Neural cell (in vitro differentiated cells): ENCODE data around the gene MEGF9. TPM values are rescaled to one million over a fixed set of nuclear protein-coding genes. Genes with fewer than 3 reads are reported as not detected.

Experiments used
- H2AFZ ChIP-seq: fragments of 200-600, 300-800 bp; sonication (generic), shearing (Covaris generic); 2 replicates; pipeline ENCODE4 v1.6.0; 2014; ENCODE audit warnings: low read depth, mild to moderate bottlenecking, antibody characterized with exemption, low read length, moderate library complexity
- H3F3A ChIP-seq: fragments of 200-600 bp; shearing (Covaris generic); 2 replicates; pipeline ENCODE4 v1.6.1; 2016; ENCODE audit warnings: mild to moderate bottlenecking, moderate library complexity, mixed read lengths, antibody characterized with exemption, low read length; ENCODE audit not compliant: insufficient read depth, poor library complexity, severe bottlenecking
- H3K27ac ChIP-seq: fragments of 200-600, 300-800 bp; sonication (generic), shearing (Covaris generic); 2 replicates; pipeline ENCODE4 v1.5.1; 2014; ENCODE audit warnings: mild to moderate bottlenecking, low read length, moderate library complexity
- H3K27me3 ChIP-seq: fragments of 300-800, 200-600 bp; sonication (generic), shearing (Covaris generic); 2 replicates; pipeline ENCODE4 v1.6.0; 2014; ENCODE audit warnings: mild to moderate bottlenecking, low read depth, low read length, moderate library complexity; ENCODE audit not compliant: insufficient read depth
- H3K36me3 ChIP-seq: fragments of 300-800, 200-600 bp; sonication (generic), shearing (Covaris generic); 2 replicates; pipeline ENCODE4 v1.5.1; 2014; ENCODE audit warnings: mild to moderate bottlenecking, antibody characterized with exemption, low read length, moderate library complexity; ENCODE audit not compliant: insufficient read depth
- H3K4me2 ChIP-seq: fragments of 300-800, 200-600 bp; sonication (generic), shearing (Covaris generic); 2 replicates; pipeline ENCODE4 v1.6.0; 2014; ENCODE audit warnings: mild to moderate bottlenecking, low read length
- H3K4me3 ChIP-seq: fragments of 300-800, 200-600 bp; sonication (generic), shearing (Covaris generic); 2 replicates; pipeline ENCODE4 v1.5.1; 2014; ENCODE audit warnings: mild to moderate bottlenecking, low read length, moderate library complexity
- H3K79me2 ChIP-seq: fragments of 200-600 bp; shearing (Covaris generic); replicated peaks from 2 replicates; pipeline ENCODE4 v1.6.0; 2014; ENCODE audit warnings: mild to moderate bottlenecking, low read length, moderate library complexity; ENCODE audit not compliant: insufficient read depth
- H3K9ac ChIP-seq: fragments of 300-800, 200-600 bp; sonication (generic), shearing (Covaris generic); 2 replicates; pipeline ENCODE4 v1.6.1; 2016; ENCODE audit warnings: mild to moderate bottlenecking, low read length, mixed read lengths
- H3K9me2 ChIP-seq: fragments of 200-600 bp; shearing (Covaris generic); 2 replicates; pipeline ENCODE4 v1.6.1; 2016; ENCODE audit warnings: mild to moderate bottlenecking, low read length, mixed read lengths; ENCODE audit not compliant: insufficient read depth
- H3K9me3 ChIP-seq: fragments of 200-600, 300-800 bp; sonication (generic), shearing (Covaris generic); 2 replicates; pipeline ENCODE4 v1.6.1; 2016; ENCODE audit warnings: mild to moderate bottlenecking, mixed run types, low read length, moderate library complexity, mixed read lengths
- H4K20me1 ChIP-seq: fragments of 200-600 bp; shearing (Covaris generic); 2 replicates; pipeline ENCODE4 v1.6.1; 2016; ENCODE audit warnings: mild to moderate bottlenecking, mixed run types; ENCODE audit not compliant: insufficient read depth
- EP300 ChIP-seq: fragments of 450-650 bp; conservative IDR thresholded peaks from 2 replicates; pipeline ENCODE4 v1.6.1; 2014; ENCODE audit warnings: antibody characterized with exemption, mild to moderate bottlenecking, moderate library complexity; ENCODE audit not compliant: poor library complexity, severe bottlenecking
- EZH2 ChIP-seq: fragments of 200-600, 300-800 bp; shearing (Covaris generic), sonication (generic); IDR thresholded peaks from 2 replicates; pipeline ENCODE4 v1.6.1; 2014; ENCODE audit warnings: antibody characterized with exemption, low read length, borderline replicate concordance, mild to moderate bottlenecking; ENCODE audit not compliant: insufficient read depth, poor library complexity, severe bottlenecking
- POLR2AphosphoS5 ChIP-seq: IDR thresholded peaks from 2 replicates; pipeline ENCODE4 v1.6.1; 2012
- RAD21 ChIP-seq: fragments of 450-650 bp; conservative IDR thresholded peaks from 2 replicates; pipeline ENCODE4 v1.6.1; 2014; ENCODE audit warnings: antibody characterized with exemption, mild to moderate bottlenecking, moderate library complexity
- REST ChIP-seq: IDR thresholded peaks from 2 replicates; pipeline ENCODE4 v1.6.1; 2012; ENCODE audit warnings: borderline replicate concordance
- SMC3 ChIP-seq: fragments of 450-650 bp; conservative IDR thresholded peaks from 2 replicates; pipeline ENCODE4 v1.6.1; 2014; ENCODE audit warnings: antibody characterized with exemption, mild to moderate bottlenecking, moderate library complexity; ENCODE audit not compliant: poor library complexity
- TAF1 ChIP-seq: IDR thresholded peaks from 2 replicates; pipeline ENCODE4 v1.6.1; 2012; ENCODE audit warnings: low read depth
- polyA plus RNA-seq: library from polyadenylated mRNA; depleted of rRNA; stranded (reverse); fragments of >200 nt; gene quantifications from 2 replicates; pipeline ENCODE4 v1.2.3, GENCODE V29; 2014
- TF ChIP-seq, protein P1 (sequence below): fragments of 450-650 bp; IDR thresholded peaks from 2 replicates; pipeline ENCODE4 v1.5.1; 2014; ENCODE audit warnings: antibody characterized with exemption, mild to moderate bottlenecking, moderate library complexity; ENCODE audit not compliant: poor library complexity, severe bottlenecking

Gene MEGF9
- polyA plus RNA-seq, 1 donor from 2014 or later, result 35.0 TPM

- no peaks in the 10 kb centered on the region for H3K36me3 ChIP-seq
- H3F3A ChIP-seq, result no peaks in the 10 kb centered on the region
- TF ChIP-seq EZH2, result no peak
- no peak for TF ChIP-seq TAF1
- TF ChIP-seq, protein P1, sequence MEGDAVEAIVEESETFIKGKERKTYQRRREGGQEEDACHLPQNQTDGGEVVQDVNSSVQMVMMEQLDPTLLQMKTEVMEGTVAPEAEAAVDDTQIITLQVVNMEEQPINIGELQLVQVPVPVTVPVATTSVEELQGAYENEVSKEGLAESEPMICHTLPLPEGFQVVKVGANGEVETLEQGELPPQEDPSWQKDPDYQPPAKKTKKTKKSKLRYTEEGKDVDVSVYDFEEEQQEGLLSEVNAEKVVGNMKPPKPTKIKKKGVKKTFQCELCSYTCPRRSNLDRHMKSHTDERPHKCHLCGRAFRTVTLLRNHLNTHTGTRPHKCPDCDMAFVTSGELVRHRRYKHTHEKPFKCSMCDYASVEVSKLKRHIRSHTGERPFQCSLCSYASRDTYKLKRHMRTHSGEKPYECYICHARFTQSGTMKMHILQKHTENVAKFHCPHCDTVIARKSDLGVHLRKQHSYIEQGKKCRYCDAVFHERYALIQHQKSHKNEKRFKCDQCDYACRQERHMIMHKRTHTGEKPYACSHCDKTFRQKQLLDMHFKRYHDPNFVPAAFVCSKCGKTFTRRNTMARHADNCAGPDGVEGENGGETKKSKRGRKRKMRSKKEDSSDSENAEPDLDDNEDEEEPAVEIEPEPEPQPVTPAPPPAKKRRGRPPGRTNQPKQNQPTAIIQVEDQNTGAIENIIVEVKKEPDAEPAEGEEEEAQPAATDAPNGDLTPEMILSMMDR, result no peak
- no peak for TF ChIP-seq EP300
- no peak for TF ChIP-seq RAD21
- TF ChIP-seq SMC3, result no peak
- no peak for TF ChIP-seq POLR2AphosphoS5
- H3K79me2 ChIP-seq, result no peaks in the 10 kb centered on the region
- no peaks in the 10 kb centered on the region for H4K20me1 ChIP-seq
- H3K27ac ChIP-seq, result no peak overlapping the region
- no peaks in the 10 kb centered on the region for H3K9me3 ChIP-seq
- no peaks in the 10 kb centered on the region for H3K27me3 ChIP-seq
- H3K9ac ChIP-seq, result no peak overlapping the region
- H3K4me2 ChIP-seq, result no peak overlapping the region
- no peak overlapping the region for H2AFZ ChIP-seq
- H3K9me2 ChIP-seq, result no peaks in the 10 kb centered on the region
- no peak overlapping the region for H3K4me3 ChIP-seq
Observed at GRCh38 chr9:120587328-120587727, 126.9 kb downstream of the MEGF9 start.

DNA sequence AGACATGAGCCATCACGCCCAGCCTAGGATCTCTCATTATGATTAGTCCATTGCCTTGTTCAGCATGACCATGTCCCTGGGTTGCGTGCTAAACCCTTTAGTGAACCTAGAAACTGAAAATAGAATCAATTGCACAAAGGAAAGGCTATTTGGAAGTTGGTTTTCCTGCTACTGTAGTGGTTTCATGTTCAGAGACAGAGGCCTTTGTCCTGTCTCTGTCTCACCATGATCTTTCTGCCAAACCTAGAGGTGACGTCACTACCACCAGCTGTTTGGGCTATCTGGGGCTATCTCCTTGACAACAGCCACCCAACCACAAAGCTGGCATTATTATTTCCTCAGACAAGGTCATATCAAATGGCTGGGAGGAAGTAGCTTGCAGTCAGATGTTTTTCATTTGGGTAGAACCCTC, 130.3 kb downstream of the MEGF9 start:
- H3K27ac ChIP-seq, result no peak overlapping the region
- H4K20me1 ChIP-seq, result no peaks in the 10 kb centered on the region
- no peak overlapping the region for H3K4me2 ChIP-seq
- TF ChIP-seq, protein P1, result no peak
- no peak for TF ChIP-seq EZH2
- TF ChIP-seq RAD21, result no peak
- TF ChIP-seq EP300, result no peak
- TF ChIP-seq TAF1, result no peak
- no peak for TF ChIP-seq POLR2AphosphoS5
- TF ChIP-seq SMC3, result no peak
- TF ChIP-seq REST, result no peak
- H3K36me3 ChIP-seq, result no peaks in the 10 kb centered on the region
- H3K79me2 ChIP-seq, result peaks cover 9% of the 10 kb centered on the region
- H3F3A ChIP-seq, result no peaks in the 10 kb centered on the region
- H3K4me3 ChIP-seq, result no peak overlapping the region
- H3K9me3 ChIP-seq, result no peaks in the 10 kb centered on the region
- no peaks in the 10 kb centered on the region for H3K9me2 ChIP-seq
- H3K27me3 ChIP-seq, result no peaks in the 10 kb centered on the region
- H3K9ac ChIP-seq, result no peak overlapping the region
- H2AFZ ChIP-seq, result no peak overlapping the region
